Breast epithelium (tissue), 4 donors: ENCODE measurements around the gene COG8. TPM values are rescaled to one million over a fixed set of nuclear protein-coding genes. Genes with fewer than 3 reads are reported as not detected.

ENCODE experiments used
- DNase-seq, 2 donors: peaks; one replicate each; pipeline ENCODE4 v3.0.0-alpha.2; 2019; ENCODE audit warnings: low spot score in 2 of 2
- H3K27ac ChIP-seq, 2 donors: fragments of 200-600 bp; sonication (generic) in 1 of 2; one replicate each; pipeline ENCODE4 v1.5.1; 2016 to 2019; ENCODE audit warnings: mild to moderate bottlenecking in 1 of 2
- H3K27me3 ChIP-seq, 2 donors: fragments of 200-600 bp; sonication (generic) in 1 of 2; one replicate each; pipeline versions ENCODE4 v1.5.1 to v1.6.0; 2017 to 2019; ENCODE audit warnings: control low read depth in 1 of 2, mild to moderate bottlenecking in 1 of 2
- H3K36me3 ChIP-seq: fragments of 200-600 bp; one replicate; pipeline ENCODE4 v1.5.1; 2019
- H3K4me1 ChIP-seq, 2 donors: fragments of 200-600 bp; sonication (generic); one replicate each; pipeline ENCODE4 v1.5.1; 2016 to 2019; ENCODE audit warnings: control low read depth in 1 of 2
- H3K4me3 ChIP-seq, 3 donors: fragments of 200-600 bp; sonication (generic); 1 replicate in 2 of 3; 2 replicates in 1 of 3; pipeline ENCODE4 v1.5.1; 2016 to 2019; ENCODE audit warnings: mild to moderate bottlenecking in 3 of 3, moderate library complexity in 2 of 3
- H3K9me3 ChIP-seq, 2 donors: fragments of 200-600 bp; sonication (generic) in 1 of 2; one replicate each; pipeline ENCODE4 v1.5.1; 2016 to 2019; ENCODE audit warnings: control low read depth in 1 of 2
- CTCF ChIP-seq, 3 donors: fragments of 450-650 bp; IDR thresholded peaks; one replicate each; pipeline ENCODE4 v1.5.1; 2016 to 2017; ENCODE audit warnings: antibody characterized with exemption in 3 of 3, mild to moderate bottlenecking in 3 of 3, moderate library complexity in 3 of 3
- POLR2A ChIP-seq: fragments of 450-650 bp; IDR thresholded peaks from one replicate; pipeline ENCODE4 v1.6.1; 2016; ENCODE audit warnings: antibody characterized with exemption, mild to moderate bottlenecking, moderate library complexity
- POLR2AphosphoS5 ChIP-seq, 3 donors: sonication (generic); formaldehyde crosslinking; IDR thresholded peaks; one replicate each; pipeline ENCODE4 v1.6.1; 2017; ENCODE audit warnings: antibody characterized with exemption in 3 of 3
- intact Hi-C: fragments of 100-400 bp; cut with DNase I; formaldehyde crosslinking; loops from one replicate; pipeline ENCODE4 v1.15.1; 2023; ENCODE audit warnings: low total_unique reads
- total RNA-seq, 3 donors: library from RNA; depleted of rRNA; stranded (reverse); fragments of >200 nt; gene quantifications; one replicate each; pipeline ENCODE4 v1.1.0, GENCODE V29; 2016

COG8 gene
- total RNA-seq, 3 donors from 2014 or later = 40.2 to 52.8 (median 44.9) TPM

GRCh38 chr16:69328854-69329316 is 10.5 kb downstream of the COG8 start:
- Histone ChIP-seq H3K27me3 (no peaks in the 10 kb centered on the region), H3K36me3 (no peaks in the 10 kb centered on the region), H3K9me3 (no peaks in the 10 kb centered on the region), H3K27ac (no peak overlapping the region), H3K4me3 (peak overlapping the region in 2 of 3 donors; percentile 78 to 98), H3K4me1 (peaks cover 4 to 12% of the 10 kb centered on the region in 2 donors)
- no peak for DNase-seq
- TF ChIP-seq POLR2A (no peak), CTCF (IDR thresholded peaks at IDR 0.05) (no peak), POLR2AphosphoS5 (IDR thresholded peaks at IDR 0.05) (no peak)
- intact Hi-C loops = no loop called here

- Histone ChIP-seq H3K4me3 (no peak overlapping the region), H3K9me3 (no peaks in the 10 kb centered on the region), H3K36me3 (no peaks in the 10 kb centered on the region), H3K27me3 (no peaks in the 10 kb centered on the region), H3K4me1 (peaks cover 4 to 12% of the 10 kb centered on the region in 2 donors), H3K27ac (no peak overlapping the region)
- no peak for DNase-seq
- TF ChIP-seq POLR2AphosphoS5 (IDR thresholded peaks at IDR 0.05) (no peak), CTCF (IDR thresholded peaks at IDR 0.05) (no peak), POLR2A (no peak)
- intact Hi-C loops = no loop called here
Observed at GRCh38 chr16:69327585-69328310, 11.6 kb downstream of the COG8 start.

- TF ChIP-seq POLR2A = no peak
- no peak for TF ChIP-seq POLR2AphosphoS5 (IDR thresholded peaks at IDR 0.05)
- no peak for TF ChIP-seq CTCF (IDR thresholded peaks at IDR 0.05)
- Histone ChIP-seq H3K27ac (no peak overlapping the region), H3K27me3 (no peaks in the 10 kb centered on the region), H3K4me3 (no peak overlapping the region), H3K36me3 (no peaks in the 10 kb centered on the region), H3K4me1 (peaks cover 4 to 12% of the 10 kb centered on the region in 2 donors), H3K9me3 (no peaks in the 10 kb centered on the region)
- intact Hi-C loops = no loop called here
- DNase-seq = no peak
Observed at GRCh38 chr16:69326172-69326873, 13.0 kb downstream of the COG8 start.

GRCh38 chr16:69325784-69326171 is 13.6 kb downstream of the COG8 start:
- Histone ChIP-seq H3K36me3 (no peaks in the 10 kb centered on the region), H3K9me3 (no peaks in the 10 kb centered on the region), H3K4me3 (no peak overlapping the region), H3K27me3 (no peaks in the 10 kb centered on the region), H3K4me1 (peaks cover 4 to 12% of the 10 kb centered on the region in 2 donors), H3K27ac (no peak overlapping the region)
- no peak for TF ChIP-seq CTCF (IDR thresholded peaks at IDR 0.05)
- no peak for TF ChIP-seq POLR2AphosphoS5 (IDR thresholded peaks at IDR 0.05)
- no peak for TF ChIP-seq POLR2A
- DNase-seq = no peak
- intact Hi-C loops = no loop called here
